Mesenchymal stem cell (in vitro differentiated cells and primary cell): ENCODE data around the gene PCDHGA1.

Experiments used
- DNase-seq: peaks from one replicate; pipeline ENCODE4 v3.0.0-alpha.2; 2013
- H2AFZ ChIP-seq: one replicate; pipeline ENCODE4 v1.6.1; 2013; ENCODE audit warnings: low read depth, mild to moderate bottlenecking, control low read depth, inconsistent platforms, low read length, moderate library complexity
- H2AK5ac ChIP-seq: 2 replicates; pipeline ENCODE4 v1.6.1; 2013; ENCODE audit warnings: low read length, moderate library complexity, mild to moderate bottlenecking, inconsistent platforms; ENCODE audit not compliant: severe bottlenecking
- H2BK120ac ChIP-seq: one replicate; pipeline ENCODE4 v1.6.1; 2013; ENCODE audit warnings: low read depth, mild to moderate bottlenecking, inconsistent platforms, low read length, moderate library complexity
- H2BK12ac ChIP-seq, 2 experiments: one replicate each; pipeline ENCODE4 v1.6.1; 2013; ENCODE audit warnings: inconsistent platforms in 2 of 2, low read length in 2 of 2, mild to moderate bottlenecking in 2 of 2, moderate library complexity in 2 of 2, control low read depth in 1 of 2
- H2BK15ac ChIP-seq: one replicate; pipeline ENCODE4 v1.6.1; 2013; ENCODE audit warnings: mild to moderate bottlenecking, low read depth, inconsistent platforms; ENCODE audit not compliant: poor library complexity, severe bottlenecking
- H2BK5ac ChIP-seq: 2 replicates; pipeline ENCODE4 v1.6.1; 2013; ENCODE audit warnings: low read depth, mild to moderate bottlenecking, low read length, control low read depth, inconsistent platforms; ENCODE audit not compliant: poor library complexity, severe bottlenecking
- H3K14ac ChIP-seq, 2 experiments: one replicate each; pipeline ENCODE4 v1.6.1; 2013; ENCODE audit warnings: inconsistent platforms in 2 of 2, low read length in 2 of 2, control low read depth in 1 of 2, mild to moderate bottlenecking in 1 of 2, moderate library complexity in 1 of 2
- H3K18ac ChIP-seq, 2 experiments: one replicate each; pipeline ENCODE4 v1.6.1; 2013; ENCODE audit warnings: inconsistent platforms in 2 of 2, low read length in 2 of 2, control low read depth in 1 of 2, low read depth in 1 of 2, mild to moderate bottlenecking in 1 of 2
- H3K23ac ChIP-seq, 2 experiments: one replicate each; pipeline ENCODE4 v1.6.1; 2013; ENCODE audit warnings: inconsistent platforms in 2 of 2, low read length in 2 of 2, mild to moderate bottlenecking in 2 of 2, moderate library complexity in 2 of 2, control low read depth in 1 of 2
- H3K27ac ChIP-seq: 2 replicates; pipeline ENCODE4 v1.5.1; 2013; ENCODE audit warnings: mild to moderate bottlenecking, moderate library complexity, low read length, control low read depth, inconsistent platforms; ENCODE audit not compliant: poor library complexity, severe bottlenecking
- H3K27me3 ChIP-seq, 2 experiments: 2 replicates each; pipeline versions ENCODE4 v1.6.1 to v1.7.0; 2013; ENCODE audit warnings: low read length in 2 of 2, mild to moderate bottlenecking in 2 of 2, moderate library complexity in 2 of 2, control low read depth in 1 of 2, inconsistent platforms in 1 of 2; ENCODE audit not compliant: control insufficient read depth in 1 of 2, insufficient read depth in 1 of 2
- H3K36me3 ChIP-seq, 2 experiments: 2 replicates each; pipeline versions ENCODE4 v1.6.1 to v1.7.0; 2013; ENCODE audit warnings: low read length in 2 of 2, control low read depth in 1 of 2, inconsistent platforms in 1 of 2, low read depth in 1 of 2, mild to moderate bottlenecking in 1 of 2; ENCODE audit not compliant: insufficient read depth in 2 of 2, control insufficient read depth in 1 of 2
- H3K4ac ChIP-seq, 2 experiments: one replicate each; pipeline ENCODE4 v1.6.1; 2013; ENCODE audit warnings: inconsistent platforms in 2 of 2, low read length in 2 of 2, mild to moderate bottlenecking in 2 of 2, moderate library complexity in 2 of 2, control low read depth in 1 of 2, low read depth in 1 of 2
- H3K4me1 ChIP-seq: 2 replicates; pipeline ENCODE4 v1.6.1; 2013; ENCODE audit warnings: low read depth, low read length, control low read depth; ENCODE audit not compliant: control insufficient read depth, insufficient read depth
- H3K4me2 ChIP-seq: 2 replicates; pipeline ENCODE4 v1.6.1; 2013; ENCODE audit warnings: low read length, mild to moderate bottlenecking, inconsistent platforms; ENCODE audit not compliant: poor library complexity, severe bottlenecking
- H3K4me3 ChIP-seq, 2 experiments: 2 replicates each; pipeline versions ENCODE4 v1.5.1 to v1.7.0; 2013; ENCODE audit warnings: low read length in 2 of 2, mild to moderate bottlenecking in 2 of 2, control low read depth in 1 of 2, low read depth in 1 of 2; ENCODE audit not compliant: insufficient read depth in 1 of 2
- H3K79me1 ChIP-seq: replicated peaks from 2 replicates; pipeline ENCODE4 v1.6.1; 2013; ENCODE audit warnings: mild to moderate bottlenecking, control low read depth, low read length, inconsistent platforms; ENCODE audit not compliant: poor library complexity, severe bottlenecking
- H3K9ac ChIP-seq: 2 replicates; pipeline ENCODE4 v1.7.0; 2013; ENCODE audit warnings: mild to moderate bottlenecking, low read length, moderate library complexity
- H3K9me3 ChIP-seq: 2 replicates; pipeline ENCODE4 v1.7.0; 2013; ENCODE audit warnings: mild to moderate bottlenecking, low read length; ENCODE audit not compliant: control insufficient read depth
- H4K8ac ChIP-seq: one replicate; pipeline ENCODE4 v1.6.1; 2013; ENCODE audit warnings: inconsistent platforms, mild to moderate bottlenecking, low read length, moderate library complexity
- H4K91ac ChIP-seq: one replicate; pipeline ENCODE4 v1.6.1; 2013; ENCODE audit warnings: mild to moderate bottlenecking, low read length, inconsistent platforms
- WGBS: methylation state at CpG from one replicate; pipeline ENCODE4 v1.1.7; 2013; ENCODE audit warnings: mixed read lengths; 5-methylcytosine and 5-hydroxymethylcytosine counted together

The PCDHGA1 gene

GRCh38 chr5:141504216-141504615, 173.9 kb downstream of the PCDHGA1 start:
- H3K4ac ChIP-seq = no peak overlapping the region

GRCh38 chr5:141506381-141507155, 176.3 kb downstream of the PCDHGA1 start:
- no peak overlapping the region for H2AFZ ChIP-seq
- H3K27ac ChIP-seq = peak overlapping the region; percentile 95
- no peaks in the 10 kb centered on the region for H3K27me3 ChIP-seq
- no peak for DNase-seq
- no peak overlapping the region for H2BK15ac ChIP-seq
- peaks cover 37% of the 10 kb centered on the region for H3K79me1 ChIP-seq
- H3K18ac ChIP-seq = peak overlapping the region; percentile 24 to 34
- H2BK5ac ChIP-seq = no peak overlapping the region
- no peak overlapping the region for H3K4me3 ChIP-seq
- no peak overlapping the region for H3K4me2 ChIP-seq
- 90% methylated on average over 8 of the region's 8 CpGs for WGBS
- H2AK5ac ChIP-seq = peak overlapping the region; percentile 84
- no peak overlapping the region for H2BK12ac ChIP-seq
- peaks cover 49 to 73% of the 10 kb centered on the region in 2 experiments for H3K36me3 ChIP-seq
- peak overlapping the region; percentile 13 to 15 for H3K4ac ChIP-seq
- no peak overlapping the region for H4K91ac ChIP-seq
- H2BK120ac ChIP-seq = no peak overlapping the region
- H3K23ac ChIP-seq = no peak overlapping the region
- peaks cover 35% of the 10 kb centered on the region for H3K4me1 ChIP-seq
- H3K14ac ChIP-seq = no peak overlapping the region
- H3K9ac ChIP-seq = peak overlapping the region; percentile 89
- no peaks in the 10 kb centered on the region for H3K9me3 ChIP-seq
- H4K8ac ChIP-seq = no peak overlapping the region

More at GRCh38 chr5:141504216-141504615, 173.9 kb downstream of the PCDHGA1 start:
- H3K9ac ChIP-seq = no peak overlapping the region
- H2BK12ac ChIP-seq = no peak overlapping the region
- H3K79me1 ChIP-seq = peaks cover 37% of the 10 kb centered on the region
- H2BK120ac ChIP-seq = no peak overlapping the region
- H3K14ac ChIP-seq = no peak overlapping the region
- no peak overlapping the region for H4K8ac ChIP-seq
- H3K4me3 ChIP-seq = no peak overlapping the region
- peaks cover 23% of the 10 kb centered on the region for H3K4me1 ChIP-seq
- H2AFZ ChIP-seq = no peak overlapping the region
- H3K4me2 ChIP-seq = no peak overlapping the region
- over 99% methylated on average over 4 of the region's 4 CpGs for WGBS
- no peak overlapping the region for H3K27ac ChIP-seq
- H3K36me3 ChIP-seq = peaks cover 30 to 70% of the 10 kb centered on the region in 2 experiments
- no peak overlapping the region for H3K23ac ChIP-seq
- H3K9me3 ChIP-seq = no peaks in the 10 kb centered on the region
- H3K18ac ChIP-seq = no peak overlapping the region
- no peak overlapping the region for H2BK5ac ChIP-seq
- DNase-seq = no peak
- no peaks in the 10 kb centered on the region for H3K27me3 ChIP-seq
- no peak overlapping the region for H2BK15ac ChIP-seq
- no peak overlapping the region for H4K91ac ChIP-seq
- H2AK5ac ChIP-seq = no peak overlapping the region

- peak overlapping the region; percentile 95 for H3K27ac ChIP-seq
- peak overlapping the region; percentile 89 for H3K9ac ChIP-seq
- H2AFZ ChIP-seq = no peak overlapping the region
- DNase-seq = peak; percentile 96
- peak overlapping the region; percentile 1 to 89 for H3K18ac ChIP-seq
- peak overlapping the region; percentile 87 for H2AK5ac ChIP-seq
- peak overlapping the region in 1 of 2 experiments; percentile 74 for H3K4me3 ChIP-seq
- no peak overlapping the region for H4K91ac ChIP-seq
- peaks cover 39% of the 10 kb centered on the region for H3K4me1 ChIP-seq
- H2BK12ac ChIP-seq = peak overlapping the region; percentile 20 to 96
- no peaks in the 10 kb centered on the region for H3K9me3 ChIP-seq
- WGBS = 4% methylated on average over 10 of the region's 11 CpGs
- H2BK15ac ChIP-seq = no peak overlapping the region
- H3K14ac ChIP-seq = no peak overlapping the region
- H3K4ac ChIP-seq = peak overlapping the region in 1 of 2 experiments; percentile 61
- H3K36me3 ChIP-seq = peaks cover 52 to 71% of the 10 kb centered on the region in 2 experiments
- no peaks in the 10 kb centered on the region for H3K27me3 ChIP-seq
- no peak overlapping the region for H2BK120ac ChIP-seq
- peaks cover 36% of the 10 kb centered on the region for H3K79me1 ChIP-seq
- peak overlapping the region; percentile 98 for H2BK5ac ChIP-seq
- H3K23ac ChIP-seq = peak overlapping the region in 1 of 2 experiments; percentile 85
- no peak overlapping the region for H4K8ac ChIP-seq
- peak overlapping the region; percentile 69 for H3K4me2 ChIP-seq
Measured at GRCh38 chr5:141507387-141508091, 177.2 kb downstream of the PCDHGA1 start.

GRCh38 chr5:141508440-141508797, 178.1 kb downstream of the PCDHGA1 start:
- Histone ChIP-seq H3K27ac (peak overlapping the region; percentile 95), H3K18ac (peak overlapping the region; percentile 89 to 92), H4K8ac (peak overlapping the region; percentile 94), H2BK5ac (peak overlapping the region; percentile 98), H2AK5ac (peak overlapping the region; percentile 87), H2BK120ac (peak overlapping the region; percentile 93), H2BK12ac (peak overlapping the region; percentile 95 to 98), H4K91ac (peak overlapping the region; percentile 92), H3K4me3 (peak overlapping the region in 1 of 2 experiments; percentile 74), H2AFZ (no peak overlapping the region), H3K14ac (peak overlapping the region in 1 of 2 experiments; percentile 61), H3K79me1 (peaks cover 32% of the 10 kb centered on the region), H2BK15ac (peak overlapping the region; percentile 53), H3K23ac (no peak overlapping the region), H3K4ac (peak overlapping the region; percentile 89 to 95), H3K4me2 (peak overlapping the region; percentile 69), H3K36me3 (peaks cover 46 to 63% of the 10 kb centered on the region in 2 experiments), H3K9me3 (no peaks in the 10 kb centered on the region), H3K4me1 (peaks cover 45% of the 10 kb centered on the region), H3K9ac (peak overlapping the region; percentile 89), H3K27me3 (no peaks in the 10 kb centered on the region)
- 0% methylated on average over 9 of the region's 9 CpGs for WGBS
- no peak for DNase-seq
